NAMALWA (cell line): Measurements from ENCODE around the gene LRRTM4.

Experiments
- DNase-seq: peaks from one replicate; pipeline ENCODE4 v3.0.0-alpha.2; 2015; ENCODE audit warnings: low spot score

LRRTM4 gene

GRCh38 chr2:77521931-77522470 is at the start of gene LRRTM4:
Gene LRRTM4, minus strand, starts transcription at chr2:77522376.
- peak; percentile 41 for DNase-seq

GRCh38 chr2:77571545-77571944 is 49.4 kb upstream of the LRRTM4 start:
- no peak for DNase-seq

GRCh38 chr2:77567723-77568122 is 45.5 kb upstream of the LRRTM4 start:
- no peak for DNase-seq

- no peak for DNase-seq
Observed at GRCh38 chr2:77566582-77566981, 44.4 kb upstream of the LRRTM4 start.

- DNase-seq, result no peak
Observed at GRCh38 chr2:77566131-77566530, 44.0 kb upstream of the LRRTM4 start.

- no peak for DNase-seq
Observed at GRCh38 chr2:77552956-77553355, 30.8 kb upstream of the LRRTM4 start.

- DNase-seq, result no peak
Observed at GRCh38 chr2:77538031-77538430, 15.9 kb upstream of the LRRTM4 start.

- DNase-seq, result no peak
Observed at GRCh38 chr2:77522888-77523287, 712 bp upstream of the LRRTM4 start.

GRCh38 chr2:77521548-77521891 is 656 bp downstream of the LRRTM4 start:
- DNase-seq, result no peak

- DNase-seq, result no peak
Observed at GRCh38 chr2:77520641-77521547, 1.3 kb downstream of the LRRTM4 start.

- DNase-seq, result no peak
Observed at GRCh38 chr2:77519888-77520506, 2.2 kb downstream of the LRRTM4 start.

- DNase-seq, result no peak
Observed at GRCh38 chr2:77519164-77519887, 2.9 kb downstream of the LRRTM4 start.

GRCh38 chr2:77518311-77518710 is 3.9 kb downstream of the LRRTM4 start:
- DNase-seq, result no peak

- DNase-seq, result no peak
Observed at GRCh38 chr2:77513191-77513590, 9.0 kb downstream of the LRRTM4 start.

GRCh38 chr2:77512507-77512906 is 9.7 kb downstream of the LRRTM4 start:
- no peak for DNase-seq

GRCh38 chr2:77508511-77508910 is 13.7 kb downstream of the LRRTM4 start:
- no peak for DNase-seq

- DNase-seq, result no peak
Observed at GRCh38 chr2:77507657-77508056, 14.5 kb downstream of the LRRTM4 start.

- DNase-seq, result no peak
Observed at GRCh38 chr2:77488141-77488540, 34.0 kb downstream of the LRRTM4 start.

- DNase-seq, result no peak
Observed at GRCh38 chr2:77487074-77487803, 34.9 kb downstream of the LRRTM4 start.

- no peak for DNase-seq
Observed at GRCh38 chr2:77484026-77484425, 38.1 kb downstream of the LRRTM4 start.

- no peak for DNase-seq
Observed at GRCh38 chr2:77479895-77480294, 42.3 kb downstream of the LRRTM4 start.

- DNase-seq, result no peak
Observed at GRCh38 chr2:77479395-77479794, 42.8 kb downstream of the LRRTM4 start.
